Stimulated activated CD4-positive, alpha-beta T cell treated with anti-CD3 and anti-CD28 coated beads, TNF-alpha, amount 100 ng/mL, for 1 hour (primary cell): ENCODE measurements around the gene PLEKHG5.

Source experiments
- DNase-seq, 3 donors: peaks; one replicate each; pipeline ENCODE4 v3.0.0-alpha.2; 2020; ENCODE audit warnings: low read depth in 3 of 3, low spot score in 1 of 3

The PLEKHG5 gene

DNA sequence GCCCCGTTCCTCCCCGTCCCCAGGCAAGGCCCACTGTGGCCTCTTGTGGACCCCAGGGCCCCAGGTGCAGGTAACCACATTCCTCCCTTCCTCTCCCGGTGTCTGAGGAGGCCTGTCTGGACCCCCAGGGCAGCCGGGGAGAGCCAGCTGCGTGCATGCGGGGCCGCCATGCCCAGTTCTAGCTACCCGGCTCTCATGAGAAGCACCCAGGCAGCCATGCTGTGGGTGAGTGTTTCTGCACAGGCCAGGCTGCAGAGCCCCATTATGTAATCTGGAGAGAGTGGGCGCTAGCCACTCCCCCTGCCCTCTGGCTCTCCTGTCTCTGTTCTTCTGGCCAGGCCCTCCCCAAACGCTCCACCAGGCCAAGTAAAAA is 18.4 kb upstream of the PLEKHG5 start:
- DNase-seq = no peak

DNA sequence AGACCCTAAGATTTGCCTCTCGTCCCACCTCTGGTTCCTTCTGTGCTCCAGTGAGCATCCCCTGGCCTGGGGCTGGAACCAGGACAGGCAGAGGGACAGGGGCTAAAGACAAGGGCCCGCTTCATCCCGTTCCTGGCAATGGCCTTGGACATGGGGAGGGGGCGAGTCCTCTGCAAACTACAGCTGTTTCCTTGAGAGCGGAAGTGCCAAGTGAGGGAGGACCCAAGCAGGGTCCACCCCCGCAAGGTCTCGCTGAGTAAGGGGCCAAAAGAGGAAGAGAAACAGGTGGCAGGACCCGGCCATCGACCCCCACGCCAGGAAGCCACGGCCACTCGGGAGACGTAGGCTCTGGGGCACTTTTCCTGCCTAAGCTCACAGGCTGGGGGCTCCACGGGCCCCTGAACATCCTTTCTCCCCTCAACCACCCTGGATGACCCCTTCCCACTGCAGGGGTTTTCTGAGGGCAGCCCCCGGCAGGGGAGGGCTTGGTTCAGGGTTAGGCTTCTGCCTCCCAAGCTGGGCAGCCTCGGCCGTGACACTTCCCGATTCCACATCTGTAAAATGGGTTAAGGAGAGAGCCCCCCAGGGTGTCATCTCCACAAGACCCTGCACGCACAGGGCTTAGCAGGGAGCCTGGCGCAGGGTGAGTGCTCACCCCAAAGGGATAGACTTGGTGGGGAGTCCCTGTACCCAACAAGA is 17.9 kb upstream of the PLEKHG5 start:
- no peak for DNase-seq

DNA sequence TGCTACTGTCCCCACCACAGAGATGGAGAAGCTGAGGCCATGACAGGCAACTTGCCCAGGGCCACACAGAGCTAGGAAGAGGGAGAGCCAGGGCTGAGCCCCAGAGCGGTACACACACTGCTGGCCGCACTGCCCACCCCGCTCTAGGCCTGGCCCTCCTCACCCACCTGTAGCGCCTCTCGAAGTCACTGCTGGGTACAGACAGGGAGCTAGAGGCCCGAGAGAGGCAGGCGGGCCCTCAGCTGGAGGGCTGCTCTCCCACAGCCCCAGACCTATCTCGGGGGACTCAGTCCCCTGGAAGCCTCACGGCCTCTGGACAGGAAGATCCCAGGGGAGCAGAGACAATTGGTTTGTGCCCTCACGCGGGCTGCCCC is 17.3 kb upstream of the PLEKHG5 start:
- DNase-seq = no peak

DNA sequence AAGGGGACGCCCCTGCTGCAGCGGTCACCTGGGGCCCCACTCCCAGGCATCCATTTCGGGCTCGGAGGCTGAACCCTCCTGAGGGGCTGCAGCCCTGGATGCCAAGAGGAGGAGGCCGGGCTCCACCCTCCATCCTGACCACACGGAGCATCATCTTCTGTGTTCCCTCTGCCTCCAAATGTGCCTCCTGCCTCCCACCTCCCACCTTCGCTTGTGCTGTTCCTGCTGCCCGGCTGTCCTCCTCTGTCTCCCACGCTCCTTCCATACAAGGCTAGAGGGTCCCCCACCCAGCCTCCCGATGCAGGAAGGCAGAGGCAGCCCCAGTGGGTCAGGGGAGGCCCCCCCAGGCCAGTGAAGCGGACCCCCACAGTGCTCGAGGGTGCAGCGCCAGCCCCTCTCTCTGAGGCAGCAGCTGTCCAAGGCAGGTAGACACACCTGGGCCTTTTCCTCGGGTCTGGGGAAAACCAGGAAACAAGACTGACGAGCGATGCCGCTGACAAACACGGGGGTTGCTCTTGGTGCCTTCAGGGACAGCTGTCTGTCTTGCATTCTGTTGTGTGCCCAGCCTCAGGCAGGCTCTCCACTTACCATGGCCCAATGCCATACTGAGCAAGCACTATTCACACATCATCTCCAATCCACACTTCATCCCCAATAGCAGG is 16.8 kb upstream of the PLEKHG5 start:
- no peak for DNase-seq

DNA sequence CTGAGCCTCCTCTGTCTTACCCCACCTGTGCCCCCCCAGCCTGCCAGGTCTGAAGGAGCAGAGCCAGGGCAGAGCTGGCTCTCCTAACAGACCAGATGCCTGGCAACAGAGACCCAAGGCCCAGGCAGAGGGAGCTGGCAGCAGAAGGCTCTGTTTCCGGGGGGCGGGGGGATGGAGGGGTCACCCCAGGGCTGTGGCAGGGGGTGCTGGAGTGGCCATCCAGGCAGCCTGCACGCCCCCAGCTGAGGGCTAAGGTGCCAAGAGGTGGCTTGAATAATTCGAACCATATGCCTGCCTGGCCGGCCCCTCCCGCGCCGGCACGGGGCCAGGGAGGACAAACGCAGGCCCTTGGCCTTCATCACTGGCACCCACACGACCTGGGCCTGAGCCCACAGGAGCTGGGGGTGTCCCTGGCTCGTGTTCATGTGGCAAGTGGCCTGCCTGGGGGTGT is 16.0 kb upstream of the PLEKHG5 start:
- no peak for DNase-seq

DNA sequence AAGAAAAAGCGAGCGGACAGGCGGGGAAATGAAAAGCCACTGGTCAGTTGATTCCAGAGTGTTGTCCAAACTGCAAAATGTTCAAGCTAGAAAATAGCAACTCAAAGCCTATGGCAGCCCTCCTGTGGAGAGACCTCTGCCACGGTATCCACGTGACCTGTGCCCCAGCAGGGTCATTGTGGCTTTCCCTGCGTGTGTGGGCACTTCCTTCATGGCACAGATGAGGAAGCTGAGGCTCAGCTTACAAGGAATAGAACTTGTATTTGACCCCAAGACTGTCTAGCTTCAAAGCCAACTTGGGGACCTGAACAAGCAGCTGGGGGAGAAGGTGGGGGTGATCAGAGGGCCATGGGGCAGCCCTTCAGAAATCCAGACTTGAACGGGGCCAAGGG is 15.6 kb upstream of the PLEKHG5 start:
- no peak for DNase-seq

DNA sequence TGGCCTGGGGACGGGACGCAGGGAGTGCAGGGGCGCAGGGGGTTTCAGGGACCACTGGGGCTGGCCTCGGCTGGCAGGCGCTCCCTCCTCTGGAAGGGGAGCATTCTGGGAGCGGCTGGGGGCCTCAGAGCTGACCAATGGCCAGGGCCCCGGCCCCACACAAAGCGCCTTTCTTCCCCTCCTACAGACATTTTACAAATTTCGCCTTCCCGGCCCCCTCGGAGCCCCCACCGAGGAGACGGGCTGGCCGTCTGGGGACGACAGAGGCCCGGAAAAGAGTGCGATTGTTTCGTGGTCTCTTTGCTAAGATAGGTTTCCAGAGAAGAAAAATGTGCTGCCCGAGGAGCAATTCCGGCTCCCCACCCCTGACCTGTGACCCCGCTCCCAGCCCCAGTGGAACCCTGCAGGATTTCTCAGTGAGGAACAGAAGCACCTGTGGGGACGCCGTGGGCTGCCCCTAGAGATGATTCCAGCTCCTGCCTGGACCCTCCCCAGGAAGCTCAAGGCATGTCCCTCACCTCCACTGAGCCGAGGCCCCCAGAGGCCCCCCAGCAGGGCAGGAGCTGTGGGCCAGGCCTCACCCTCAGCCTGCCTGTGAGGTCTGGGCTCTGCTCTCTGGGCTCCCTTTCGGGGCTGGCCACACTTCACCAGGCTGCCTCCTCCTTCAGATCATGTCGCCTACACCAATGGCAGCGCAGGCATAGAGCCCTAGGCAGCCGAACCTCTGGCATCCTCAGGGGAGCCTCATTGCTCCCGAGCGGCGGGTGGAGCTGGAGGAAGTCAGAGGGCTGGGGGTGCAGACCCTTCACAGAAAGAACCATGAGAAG is 15.0 kb upstream of the PLEKHG5 start:
- DNase-seq = no peak

DNA sequence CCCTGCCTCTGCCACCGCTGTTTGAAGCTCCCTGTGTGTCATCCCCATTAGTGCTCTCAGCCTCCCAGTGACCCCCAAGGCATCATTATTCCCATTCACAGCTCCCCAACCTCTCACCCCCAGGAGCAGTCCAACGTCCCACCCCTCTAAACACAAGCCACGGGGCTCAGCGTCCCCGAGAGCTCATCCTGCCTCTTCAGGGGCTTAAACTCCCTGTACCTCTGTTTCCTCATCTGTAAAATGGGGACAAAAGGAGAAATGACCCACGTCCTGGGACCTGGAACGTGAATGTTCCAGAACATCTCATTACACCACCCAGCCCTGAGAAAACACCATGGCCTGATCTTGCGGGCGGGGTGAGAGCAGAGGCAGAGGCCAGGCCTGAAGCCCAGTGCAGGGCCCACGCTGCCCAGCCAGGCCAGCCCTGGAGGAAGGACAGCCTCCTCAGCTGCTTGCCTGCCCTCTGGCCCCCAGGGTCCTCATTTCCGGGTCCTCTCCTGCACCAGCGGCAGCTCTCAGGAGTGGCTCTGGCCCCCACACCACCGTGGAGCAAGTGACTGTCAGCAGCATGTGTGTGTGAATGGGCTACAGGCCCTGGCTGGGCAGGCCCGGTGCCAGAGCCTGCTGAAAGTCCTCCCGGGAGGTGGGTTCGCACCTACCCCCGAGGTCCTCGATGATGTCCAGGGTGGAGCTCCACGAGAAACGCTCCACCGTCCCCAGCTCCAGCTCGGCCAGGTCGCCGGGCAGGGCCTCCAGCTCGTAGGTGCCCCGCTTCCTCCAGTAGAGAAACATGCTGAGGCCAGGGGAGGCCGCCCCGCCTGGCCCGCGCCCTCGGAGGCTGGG is 14.1 kb upstream of the PLEKHG5 start:
- DNase-seq = no peak

DNA sequence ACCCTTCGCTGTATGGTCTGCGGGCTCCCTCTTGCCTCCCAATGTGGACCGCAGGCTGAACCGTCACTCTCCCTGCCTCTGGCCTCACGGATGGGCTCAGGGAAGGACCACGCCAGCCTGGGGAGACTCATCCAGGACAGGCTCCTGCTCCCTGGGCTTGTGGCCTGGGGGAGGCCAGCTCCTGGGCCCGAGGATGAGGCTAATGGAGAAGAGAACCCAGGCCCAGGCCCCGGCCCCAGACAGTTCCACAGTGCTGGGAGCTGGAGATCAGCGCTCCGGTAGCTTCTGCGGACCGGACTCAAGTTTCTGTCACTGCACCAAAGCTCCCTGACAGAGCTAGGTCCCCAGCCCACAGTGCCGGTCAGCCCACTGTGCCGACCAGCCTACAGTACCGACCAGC is 13.4 kb upstream of the PLEKHG5 start:
- no peak for DNase-seq

DNA sequence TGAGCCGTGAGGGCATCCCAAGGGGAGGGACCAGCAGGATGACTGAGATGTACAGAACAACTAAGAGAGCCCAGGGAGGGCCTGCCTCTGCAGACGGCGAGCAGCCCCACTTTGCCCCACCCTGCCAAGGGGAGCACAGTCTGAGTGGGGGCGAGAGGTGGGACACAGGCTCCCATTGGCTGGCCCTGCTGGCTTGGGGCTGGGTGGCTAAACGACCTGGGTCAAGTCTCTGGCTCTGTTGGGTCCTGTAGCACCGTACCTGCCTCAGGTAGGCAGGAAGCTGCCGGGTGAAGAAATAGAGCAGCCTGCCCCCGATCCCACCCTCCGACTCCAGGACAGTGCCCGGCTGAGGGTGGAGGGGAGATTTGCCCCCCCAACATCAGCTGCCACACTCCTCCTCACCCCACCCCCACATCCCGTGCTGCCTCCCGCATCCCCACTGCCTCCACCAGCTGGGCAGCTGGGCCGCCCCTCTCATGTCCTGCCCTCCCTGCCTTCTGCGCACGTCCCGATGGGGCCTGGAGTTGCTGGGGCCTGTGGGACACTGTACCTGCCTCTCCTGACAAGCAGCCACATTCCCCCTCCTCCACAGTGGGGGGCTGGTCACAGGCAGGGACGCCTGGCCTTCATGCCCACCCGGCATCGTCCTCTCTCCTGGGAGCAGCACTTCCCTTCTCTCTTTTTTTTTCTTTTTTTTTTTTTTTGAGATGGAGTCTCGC is 12.6 kb upstream of the PLEKHG5 start:
- no peak for DNase-seq

DNA sequence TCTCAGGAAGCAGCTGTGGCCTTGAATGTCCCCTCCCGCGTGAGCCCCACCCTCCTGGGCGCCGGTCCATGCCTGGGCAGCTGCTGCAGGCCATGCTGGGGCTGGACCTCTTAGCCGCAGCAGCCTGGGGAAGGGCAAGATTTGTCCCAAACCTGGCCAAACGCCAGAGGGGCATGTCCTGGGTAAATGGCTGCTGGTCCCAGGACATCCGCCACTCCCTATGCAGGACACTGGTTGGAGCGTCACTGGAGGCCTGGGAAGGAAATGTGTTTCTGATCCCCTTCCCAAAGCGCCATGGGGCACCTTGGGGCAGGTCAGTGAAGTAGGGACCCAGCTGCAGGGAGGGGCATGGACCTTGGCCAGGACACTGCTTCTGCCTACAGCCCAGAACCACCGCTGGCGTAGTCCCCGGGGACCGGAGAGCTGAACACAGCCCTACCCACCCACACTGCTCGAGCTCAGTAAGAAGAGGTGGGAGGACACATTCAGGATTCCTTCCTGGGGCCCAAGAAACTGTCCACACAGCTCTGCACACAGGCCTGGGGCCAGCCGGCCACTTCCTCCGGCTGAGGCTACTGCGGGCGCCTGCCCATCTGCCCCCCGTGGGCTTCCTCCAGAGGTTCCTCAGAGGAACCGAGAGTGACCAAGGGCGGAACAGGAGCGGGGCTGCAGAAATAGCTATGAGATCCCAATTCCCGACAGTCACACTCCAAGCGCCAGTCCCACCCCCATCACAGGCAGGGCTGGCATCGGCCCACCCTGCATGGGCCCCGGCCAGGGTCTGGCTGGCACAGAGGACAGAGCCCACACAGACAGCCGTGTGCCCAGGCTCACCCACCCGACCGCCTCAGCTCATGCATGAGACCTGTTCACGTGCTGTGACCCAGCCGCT is 10.8 kb upstream of the PLEKHG5 start:
- DNase-seq = no peak

DNA sequence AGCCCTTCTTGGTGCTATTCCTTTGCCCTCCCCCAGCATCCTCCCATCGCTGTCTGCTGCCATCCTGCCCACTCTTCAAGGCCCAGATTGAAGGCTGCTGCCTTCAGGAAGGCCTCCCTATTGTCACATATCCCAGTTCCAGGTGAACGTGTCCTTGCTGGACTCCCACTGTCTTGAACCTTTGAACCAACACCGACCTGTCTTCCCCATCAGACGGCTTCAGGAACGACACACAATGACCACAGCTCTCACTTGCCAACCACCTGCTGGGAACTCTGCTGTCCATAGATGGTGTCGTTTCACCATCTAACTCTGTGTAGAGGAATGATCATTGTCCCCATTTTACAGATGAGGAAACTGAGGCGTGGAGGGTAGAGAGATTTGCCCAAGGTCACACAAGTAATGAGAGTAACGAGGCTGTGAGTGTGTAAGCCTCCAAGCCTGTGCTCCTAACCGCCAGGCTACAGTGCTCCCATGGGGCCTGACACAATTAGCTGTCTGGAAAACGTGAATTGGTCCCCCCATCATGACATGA is 9.9 kb upstream of the PLEKHG5 start:
- no peak for DNase-seq

DNA sequence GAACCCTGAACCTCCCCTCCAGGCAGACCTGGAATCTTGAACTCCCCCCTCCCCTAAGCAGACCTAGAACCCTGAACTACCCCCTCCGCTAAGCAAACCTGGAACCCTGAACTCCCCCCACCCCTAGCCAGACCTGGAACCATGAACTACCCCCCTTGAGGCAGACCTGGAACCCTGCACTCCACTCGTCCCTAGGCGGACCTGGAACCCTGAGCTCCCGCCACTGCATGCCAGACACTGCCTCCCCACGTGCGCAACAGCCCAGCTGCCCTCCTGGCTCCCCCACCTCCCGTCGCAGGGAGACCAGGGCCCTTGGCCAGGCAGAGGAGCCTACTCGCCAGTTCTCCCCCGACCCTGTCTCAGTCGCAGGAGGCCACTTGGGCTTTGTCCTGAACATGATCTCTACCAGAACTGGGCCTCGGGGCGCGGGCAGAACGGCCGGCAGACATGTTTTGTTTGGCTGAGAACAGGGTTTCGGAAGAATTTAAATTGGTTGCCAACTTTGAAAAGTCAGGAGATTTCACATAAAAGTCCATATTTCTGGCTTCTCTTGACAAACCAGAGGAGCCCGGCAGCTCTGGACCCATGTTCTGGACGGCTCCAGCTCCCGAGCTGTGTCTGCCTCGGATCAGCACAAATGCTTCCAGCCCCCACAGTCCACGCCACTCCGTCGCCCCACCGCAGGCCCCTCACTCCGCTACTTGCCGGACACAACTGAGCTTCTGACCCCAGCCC is 9.2 kb upstream of the PLEKHG5 start:
- no peak for DNase-seq

DNA sequence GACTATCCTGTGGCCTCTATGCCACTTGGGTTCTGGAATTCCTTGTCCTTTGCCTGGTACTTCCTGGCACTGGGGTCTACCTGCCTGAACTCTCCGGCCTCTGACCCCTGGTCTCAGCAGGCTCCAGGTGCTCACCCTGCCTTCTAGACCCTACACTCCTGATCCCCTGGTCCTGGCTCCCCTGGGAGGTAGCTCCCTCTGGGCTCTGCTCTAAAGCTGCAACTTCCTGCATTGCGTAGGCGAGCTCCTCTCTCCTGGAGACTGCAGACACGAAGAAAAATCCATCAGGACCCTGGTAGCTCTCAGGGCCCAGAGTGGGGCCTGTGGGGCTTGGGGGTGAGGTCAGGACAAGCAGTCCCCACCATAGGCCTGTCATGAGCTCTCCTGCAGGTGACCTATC is 7.8 kb upstream of the PLEKHG5 start:
- DNase-seq = no peak

DNA sequence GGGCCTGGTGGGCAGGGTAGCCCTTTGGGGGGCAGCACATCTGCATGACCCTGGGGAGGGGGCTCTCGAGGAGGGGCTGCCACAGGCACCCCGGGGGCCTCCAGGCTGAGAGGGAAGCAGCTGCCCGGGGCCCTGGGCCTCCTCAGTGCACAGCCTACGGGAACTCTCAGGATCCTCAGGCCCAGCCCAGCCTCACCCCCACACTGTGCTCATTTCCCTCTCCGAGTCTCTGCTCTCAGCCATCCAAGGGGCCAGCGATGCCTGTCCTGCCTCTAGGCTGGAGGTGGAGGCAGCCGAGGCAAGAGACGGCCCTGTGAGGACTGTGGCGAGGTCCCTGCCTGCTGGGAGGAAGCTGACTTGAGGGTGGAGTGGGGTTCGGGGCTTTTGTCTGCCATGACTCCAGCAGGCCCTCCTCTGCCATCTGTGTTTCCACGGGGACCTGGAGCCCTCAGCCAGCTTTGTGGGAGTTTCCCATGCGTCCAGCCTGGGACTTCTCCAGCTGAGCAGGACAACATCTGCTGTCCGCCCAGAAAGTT is 7.2 kb upstream of the PLEKHG5 start:
- no peak for DNase-seq

DNA sequence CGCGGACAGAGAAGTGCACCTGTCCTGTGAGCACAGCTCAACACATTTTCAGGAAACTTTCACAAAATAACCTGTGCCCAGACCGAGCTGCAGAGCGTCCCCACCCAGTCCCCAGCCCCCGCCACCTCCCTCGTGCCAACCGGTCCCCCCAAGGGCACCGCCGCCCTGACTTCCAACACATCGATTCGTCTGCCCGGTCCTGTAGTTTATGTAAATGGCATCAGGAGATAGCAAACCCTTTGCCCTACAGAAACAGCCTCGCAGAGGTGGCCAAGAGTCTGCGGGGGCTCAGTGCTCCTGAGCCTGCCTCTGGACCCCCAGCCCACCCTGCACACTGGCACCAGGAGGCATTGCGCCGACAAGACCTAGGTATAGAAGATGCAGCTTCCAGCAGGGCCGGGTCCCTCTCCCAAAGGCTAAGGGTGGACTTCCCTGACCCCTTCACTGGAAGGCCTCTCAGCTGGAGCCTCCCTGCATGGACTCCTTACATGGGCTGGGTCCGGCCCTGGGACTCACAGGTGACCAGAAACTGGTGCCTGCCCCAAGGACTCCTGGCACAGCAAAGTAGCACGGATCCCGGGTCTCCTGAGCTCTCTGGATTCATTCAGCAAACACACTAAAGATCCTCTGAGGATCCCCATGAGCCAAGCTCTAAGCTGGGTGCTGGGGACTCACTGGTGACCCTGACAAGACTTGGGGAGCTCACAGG is 6.6 kb upstream of the PLEKHG5 start:
- DNase-seq = no peak

DNA sequence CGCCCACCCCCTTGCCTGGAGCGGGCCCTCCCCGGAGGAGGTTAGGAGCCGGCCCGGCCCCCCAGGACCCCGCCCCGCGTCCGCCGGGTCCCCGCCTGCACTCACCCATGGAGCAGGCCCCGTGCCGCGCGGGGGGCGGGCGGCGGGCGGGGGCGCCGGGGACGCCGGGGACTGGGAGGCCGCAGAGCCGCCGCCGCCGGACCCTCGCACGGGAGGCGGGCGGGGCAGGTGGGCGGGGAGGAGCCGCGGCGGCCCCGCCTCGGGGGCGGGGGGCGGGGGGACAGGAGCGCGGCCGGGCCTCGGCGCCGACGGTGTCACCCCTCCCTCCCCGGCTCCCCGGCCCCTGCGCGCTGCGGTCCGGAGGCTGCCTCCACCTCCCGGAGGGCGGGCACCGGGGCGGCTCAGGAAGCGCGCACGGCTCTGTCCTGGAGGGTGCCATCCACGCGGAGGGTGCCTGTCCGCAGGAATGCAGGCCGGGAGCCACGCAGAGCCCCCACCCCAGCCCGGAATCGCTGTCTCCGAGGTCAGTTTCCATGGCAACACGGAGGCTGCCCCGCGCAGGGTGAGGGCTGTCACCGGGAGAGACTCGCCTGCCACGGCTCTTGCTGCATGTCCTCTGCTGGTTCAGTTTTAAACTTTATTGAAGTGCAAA is 5.9 kb upstream of the PLEKHG5 start:
- no peak for DNase-seq

DNA sequence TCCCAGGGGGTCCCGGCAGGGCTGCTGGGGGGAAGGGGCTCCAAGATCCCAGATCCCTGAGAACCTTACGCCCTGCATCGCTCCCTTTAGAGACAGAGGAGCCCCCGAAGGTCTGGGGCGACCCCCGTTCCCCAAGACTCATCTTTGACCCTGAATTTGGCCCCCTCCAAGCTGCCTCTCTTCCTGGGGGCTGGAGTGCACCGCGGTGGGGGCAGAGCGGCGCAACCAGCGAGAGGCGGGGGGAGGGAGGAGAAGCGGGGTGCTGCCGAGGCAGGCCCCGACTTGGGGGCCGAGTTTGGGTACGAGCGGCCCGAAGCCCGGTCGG is 5.4 kb upstream of the PLEKHG5 start:
- DNase-seq = no peak
